Activated naive CD4-positive, alpha-beta T cell (primary cell): ENCODE results near the gene NEUROD2.

Experiments
- DNase-seq, 4 experiments: peaks; one replicate each; lab custom pipeline; 2025; lab: John Stamatoyannopoulos, UW

Gene NEUROD2

GRCh38 chr17:39635614-39636176 is 28.0 kb upstream of the NEUROD2 start:
- DNase-seq = no peak

GRCh38 chr17:39634384-39634871 is 26.7 kb upstream of the NEUROD2 start:
- DNase-seq = no peak

DNA sequence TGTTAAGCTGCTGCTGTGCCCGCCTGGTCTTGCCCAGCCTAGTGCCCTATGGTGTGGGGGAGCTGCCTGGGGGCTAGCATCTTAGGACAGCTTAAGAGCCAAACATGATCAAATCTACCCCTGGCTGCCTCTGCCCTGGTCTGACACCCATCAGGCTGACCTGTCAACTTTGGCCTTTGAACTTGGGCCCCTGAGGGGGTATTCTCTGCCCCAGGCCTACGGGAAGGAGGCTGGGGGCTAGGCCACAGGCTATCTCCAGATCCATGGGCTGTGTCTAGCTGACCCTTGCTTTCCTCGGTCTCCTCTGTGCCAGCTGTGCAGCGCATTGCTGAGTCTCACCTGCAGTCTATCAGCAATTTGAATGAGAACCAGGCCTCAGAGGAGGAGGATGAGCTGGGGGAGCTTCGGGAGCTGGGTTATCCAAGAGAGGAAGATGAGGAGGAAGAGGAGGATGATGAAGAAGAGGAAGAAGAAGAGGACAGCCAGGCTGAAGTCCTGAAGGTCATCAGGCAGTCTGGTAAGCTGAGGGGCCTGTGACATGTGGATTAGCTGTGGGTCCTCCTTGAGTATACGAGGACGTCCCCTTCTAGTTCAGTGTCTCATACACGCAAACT is 26.0 kb upstream of the NEUROD2 start:
- DNase-seq = no peak

DNA sequence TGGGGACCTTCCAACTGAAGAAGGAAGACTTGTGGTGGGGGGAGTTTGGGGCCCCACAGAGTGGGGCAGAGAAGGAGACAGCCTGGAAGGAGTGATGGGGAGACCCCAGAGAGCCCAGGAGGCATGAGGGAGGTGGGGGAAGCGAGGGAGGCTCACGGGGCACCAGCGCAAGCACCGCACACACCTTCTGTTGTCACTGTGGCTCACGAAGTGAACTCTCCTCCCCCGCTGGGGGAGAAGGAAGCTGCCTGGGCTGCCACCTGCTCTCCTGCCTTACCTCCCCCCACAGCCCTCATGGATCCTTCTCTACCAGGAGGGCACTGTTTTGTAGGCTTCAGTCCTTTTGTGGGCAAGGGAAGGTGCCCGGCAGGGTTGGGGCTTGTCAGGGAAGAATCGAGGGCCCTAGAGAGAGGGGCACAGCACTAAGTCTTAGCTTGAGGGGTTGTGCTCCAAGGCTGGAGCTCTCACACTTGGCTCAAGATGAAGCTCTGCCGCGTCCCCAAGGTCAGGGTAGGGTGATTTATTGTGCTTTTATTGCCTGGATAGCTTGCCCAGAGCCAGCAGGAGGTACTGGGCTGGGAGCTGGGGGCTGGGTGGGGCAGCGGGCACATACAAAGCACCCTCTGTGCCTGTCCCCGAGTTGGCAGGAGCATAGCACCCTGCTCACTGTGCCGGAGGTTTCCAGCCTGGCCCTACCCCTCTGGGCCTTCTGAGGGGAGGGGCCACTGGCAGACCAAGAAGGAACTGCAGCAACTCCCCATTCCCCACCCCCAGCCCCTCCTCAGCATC is 24.6 kb upstream of the NEUROD2 start:
- DNase-seq = no peak

GRCh38 chr17:39631403-39631802 is 23.7 kb upstream of the NEUROD2 start:
- DNase-seq = no peak

DNA sequence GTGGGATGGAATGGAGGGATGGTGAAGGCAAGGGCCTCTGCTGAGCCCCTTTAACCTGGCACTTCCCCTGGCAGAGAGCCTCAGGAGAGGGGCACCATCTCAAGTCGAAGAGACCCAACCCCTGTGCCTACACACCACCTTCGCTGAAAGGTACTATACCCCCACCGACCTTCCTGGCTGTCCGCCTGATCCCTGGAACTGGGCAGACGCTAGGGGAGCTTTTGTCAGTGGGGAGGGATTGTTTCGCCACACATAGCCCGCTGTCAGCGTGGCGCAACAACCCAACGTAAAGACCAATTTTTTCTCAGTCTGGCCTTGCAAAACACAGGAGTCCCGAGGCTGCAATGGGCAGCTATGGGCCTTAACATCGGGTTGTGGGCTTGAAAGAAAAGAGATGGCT is 22.2 kb upstream of the NEUROD2 start:
- DNase-seq = no peak

- no peak for DNase-seq
Observed at GRCh38 chr17:39629494-39629880, 21.8 kb upstream of the NEUROD2 start.

- DNase-seq = no peak
Observed at GRCh38 chr17:39628655-39629493, 21.2 kb upstream of the NEUROD2 start.

- no peak for DNase-seq
Observed at GRCh38 chr17:39627712-39628516, 20.2 kb upstream of the NEUROD2 start.

GRCh38 chr17:39627047-39627711 is 19.5 kb upstream of the NEUROD2 start:
- no peak for DNase-seq

- DNase-seq = no peak
Observed at GRCh38 chr17:39626171-39627046, 18.7 kb upstream of the NEUROD2 start, which contains the start of gene PPP1R1B. Gene PPP1R1B, plus strand, starts transcription at chr17:39626952. Its CDS starts 441 bp downstream, at chr17:39627393.

DNA sequence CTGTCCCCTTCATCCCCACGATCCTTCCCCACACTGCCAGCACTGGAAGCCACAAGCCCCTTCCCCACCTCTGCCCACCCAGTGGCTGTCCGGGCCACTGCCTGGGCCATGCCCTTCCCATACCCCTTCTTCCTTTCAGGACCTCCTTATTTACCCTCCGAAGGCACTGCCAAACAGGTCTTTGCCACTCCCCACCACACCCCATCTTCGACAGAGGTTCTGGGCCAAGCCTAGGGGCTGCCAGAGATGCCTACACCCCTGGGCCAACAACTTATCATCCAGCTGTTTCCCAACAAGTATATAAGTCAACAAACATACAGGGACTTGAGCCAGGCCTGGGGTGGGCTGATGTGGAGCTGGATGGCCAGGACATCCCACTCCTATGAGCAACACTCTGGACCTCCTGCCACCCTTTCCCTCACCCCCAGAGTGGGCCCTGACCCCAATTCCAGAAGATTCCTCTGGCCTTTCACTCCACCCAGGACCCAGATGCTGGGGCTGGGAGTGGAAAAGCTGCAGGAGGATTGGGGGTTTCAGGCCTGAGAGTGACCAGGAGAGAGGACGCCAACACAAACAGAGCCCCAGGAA is 17.6 kb upstream of the NEUROD2 start:
- DNase-seq = no peak

DNA sequence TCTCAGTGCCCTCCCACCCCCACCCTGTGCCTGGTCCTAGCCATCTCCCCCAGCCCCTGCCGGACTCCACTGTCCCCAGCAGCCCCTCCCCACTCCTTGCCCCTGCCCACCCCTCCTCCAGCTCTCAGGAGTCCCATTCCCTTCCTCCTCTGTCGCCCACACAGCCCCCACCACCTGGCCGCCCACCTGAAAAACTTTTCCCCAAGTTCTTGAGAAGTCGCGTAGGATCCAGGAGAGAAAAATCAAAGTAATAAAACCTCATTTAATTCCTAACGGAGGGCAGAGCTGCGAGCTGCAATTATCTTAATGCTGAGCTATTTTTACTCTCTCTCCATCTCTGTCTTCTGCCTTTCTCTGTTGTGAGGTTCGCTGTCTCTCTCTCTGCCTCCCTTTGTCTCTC is 16.6 kb upstream of the NEUROD2 start:
- DNase-seq = no peak

DNA sequence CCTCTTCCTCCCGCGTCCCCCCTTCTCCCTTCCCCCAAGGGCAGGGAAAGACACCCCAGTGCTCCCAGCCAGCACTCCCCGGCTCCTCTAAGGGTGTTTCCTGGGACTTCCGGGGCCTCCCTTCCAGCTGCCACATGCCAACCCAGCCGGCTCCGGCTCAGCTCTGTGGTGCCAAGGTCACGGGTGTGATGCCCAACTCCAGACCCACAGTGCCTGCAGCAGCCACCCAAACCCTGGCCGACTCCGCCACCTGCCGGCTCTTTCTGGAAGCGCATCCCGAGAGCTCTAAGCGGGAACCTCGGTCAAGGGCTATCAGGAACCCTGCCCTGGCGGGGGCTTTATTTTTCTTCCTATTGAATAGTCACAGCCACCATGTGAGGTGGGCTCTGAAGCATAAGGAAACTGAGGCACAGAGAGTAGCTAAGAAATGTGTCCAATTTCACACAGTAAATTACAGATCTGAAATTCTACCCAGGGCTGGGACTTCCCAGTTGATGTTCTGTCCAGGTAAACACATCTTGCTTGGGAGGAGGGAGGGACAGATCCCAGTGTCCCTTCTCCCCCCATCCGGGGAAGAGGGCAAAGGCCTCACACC is 15.7 kb upstream of the NEUROD2 start:
- DNase-seq = peak; percentile 69 to 88 (median 82)

GRCh38 chr17:39622380-39623006 is 14.8 kb upstream of the NEUROD2 start:
- DNase-seq = no peak

DNA sequence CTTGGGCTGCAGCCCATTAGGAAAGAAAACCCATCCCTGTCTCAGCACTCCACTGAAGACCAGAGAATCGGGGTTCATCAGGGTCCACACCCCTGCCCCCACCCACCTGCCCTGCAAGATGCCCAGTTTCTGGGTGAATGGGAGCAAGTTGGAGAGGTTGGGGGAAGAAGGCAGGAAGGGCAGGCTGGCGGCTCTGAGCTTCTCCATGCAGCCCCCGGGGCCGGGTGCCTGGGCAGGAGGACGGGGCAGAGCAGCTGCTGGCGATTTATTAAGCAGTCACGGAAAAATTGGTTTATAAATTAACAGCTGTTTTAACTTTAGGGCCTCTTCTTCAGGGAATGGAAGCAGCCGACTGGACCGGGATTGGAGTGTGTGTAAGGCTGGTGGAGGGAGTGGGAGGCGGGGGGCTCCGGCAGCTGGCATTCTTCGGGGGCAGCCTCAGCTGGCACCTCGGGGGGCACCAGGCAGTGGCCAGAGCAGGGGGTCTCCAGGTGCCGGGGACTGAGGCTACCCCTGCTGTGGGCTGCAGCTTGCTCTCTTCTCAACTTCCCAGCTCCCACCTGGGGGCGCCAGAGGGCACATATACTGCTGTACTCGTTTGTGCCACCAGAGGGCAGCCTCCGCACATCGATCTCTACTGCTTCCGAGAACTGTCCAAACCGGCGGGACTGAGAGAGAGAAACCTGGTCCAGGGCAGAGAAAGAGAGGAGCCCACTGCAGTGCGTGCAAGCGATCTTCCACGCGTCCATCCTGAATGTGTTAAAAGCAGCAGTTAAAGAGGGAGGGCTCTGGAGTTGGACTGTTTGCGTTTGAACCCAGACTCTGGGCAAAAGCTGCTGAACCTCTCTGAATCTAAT is 14.0 kb upstream of the NEUROD2 start:
- peak; percentile 82 to 89 (median 85) for DNase-seq

GRCh38 chr17:39619786-39620101 is 12.0 kb upstream of the NEUROD2 start:
- no peak for DNase-seq
